ENCODE measurements around the gene BANP.
"Not testable (repeated sequence)": the region's sequence is repeated elsewhere in the genome, so short reads cannot be mapped to it uniquely, and the experiment has no call there.

Gene BANP

DNA sequence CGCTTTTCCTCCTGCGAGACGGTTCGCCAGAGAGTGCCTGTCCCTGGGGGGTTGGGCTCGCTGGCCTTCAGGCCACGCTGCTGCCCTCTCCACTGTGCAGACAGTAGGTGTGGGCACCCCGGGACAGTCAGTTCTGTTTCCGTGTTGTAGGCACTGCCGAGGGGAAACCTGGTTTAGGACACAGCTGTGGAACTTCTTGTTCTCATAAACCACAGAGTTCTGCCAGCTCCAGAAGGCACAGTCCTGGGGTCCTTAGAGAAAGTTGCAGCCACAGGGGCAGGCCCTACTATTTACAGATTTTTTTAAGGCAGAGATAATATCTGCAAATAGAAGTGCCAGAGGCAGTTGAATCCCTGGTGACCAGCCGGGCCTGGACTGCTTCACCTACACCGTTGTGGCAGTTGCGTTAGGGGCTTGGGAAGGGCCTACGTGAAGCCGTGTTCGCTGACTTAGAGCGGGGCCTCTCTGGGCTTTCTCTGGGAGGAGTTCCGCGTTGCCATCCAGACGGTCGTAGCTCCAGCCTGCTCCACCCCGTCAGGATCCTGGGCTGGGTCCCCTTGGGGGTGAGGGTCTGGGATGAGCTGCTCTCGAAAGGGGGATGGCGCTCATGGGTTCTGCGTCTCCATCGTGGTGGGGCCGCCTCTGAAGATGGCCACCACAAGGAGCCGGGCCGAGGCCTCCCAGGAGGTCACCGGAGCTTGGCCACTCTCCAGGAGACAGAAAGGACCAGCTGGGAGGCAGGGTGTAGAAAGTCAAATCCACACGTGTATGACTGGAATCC lies 126.3 kb downstream of the BANP start:
- peak overlapping the region; percentile 75 for H3K27ac ChIP-seq
- TF ChIP-seq, protein P1, sequence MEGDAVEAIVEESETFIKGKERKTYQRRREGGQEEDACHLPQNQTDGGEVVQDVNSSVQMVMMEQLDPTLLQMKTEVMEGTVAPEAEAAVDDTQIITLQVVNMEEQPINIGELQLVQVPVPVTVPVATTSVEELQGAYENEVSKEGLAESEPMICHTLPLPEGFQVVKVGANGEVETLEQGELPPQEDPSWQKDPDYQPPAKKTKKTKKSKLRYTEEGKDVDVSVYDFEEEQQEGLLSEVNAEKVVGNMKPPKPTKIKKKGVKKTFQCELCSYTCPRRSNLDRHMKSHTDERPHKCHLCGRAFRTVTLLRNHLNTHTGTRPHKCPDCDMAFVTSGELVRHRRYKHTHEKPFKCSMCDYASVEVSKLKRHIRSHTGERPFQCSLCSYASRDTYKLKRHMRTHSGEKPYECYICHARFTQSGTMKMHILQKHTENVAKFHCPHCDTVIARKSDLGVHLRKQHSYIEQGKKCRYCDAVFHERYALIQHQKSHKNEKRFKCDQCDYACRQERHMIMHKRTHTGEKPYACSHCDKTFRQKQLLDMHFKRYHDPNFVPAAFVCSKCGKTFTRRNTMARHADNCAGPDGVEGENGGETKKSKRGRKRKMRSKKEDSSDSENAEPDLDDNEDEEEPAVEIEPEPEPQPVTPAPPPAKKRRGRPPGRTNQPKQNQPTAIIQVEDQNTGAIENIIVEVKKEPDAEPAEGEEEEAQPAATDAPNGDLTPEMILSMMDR (conservative IDR thresholded peaks at IDR 0.05), result no peak

DNA sequence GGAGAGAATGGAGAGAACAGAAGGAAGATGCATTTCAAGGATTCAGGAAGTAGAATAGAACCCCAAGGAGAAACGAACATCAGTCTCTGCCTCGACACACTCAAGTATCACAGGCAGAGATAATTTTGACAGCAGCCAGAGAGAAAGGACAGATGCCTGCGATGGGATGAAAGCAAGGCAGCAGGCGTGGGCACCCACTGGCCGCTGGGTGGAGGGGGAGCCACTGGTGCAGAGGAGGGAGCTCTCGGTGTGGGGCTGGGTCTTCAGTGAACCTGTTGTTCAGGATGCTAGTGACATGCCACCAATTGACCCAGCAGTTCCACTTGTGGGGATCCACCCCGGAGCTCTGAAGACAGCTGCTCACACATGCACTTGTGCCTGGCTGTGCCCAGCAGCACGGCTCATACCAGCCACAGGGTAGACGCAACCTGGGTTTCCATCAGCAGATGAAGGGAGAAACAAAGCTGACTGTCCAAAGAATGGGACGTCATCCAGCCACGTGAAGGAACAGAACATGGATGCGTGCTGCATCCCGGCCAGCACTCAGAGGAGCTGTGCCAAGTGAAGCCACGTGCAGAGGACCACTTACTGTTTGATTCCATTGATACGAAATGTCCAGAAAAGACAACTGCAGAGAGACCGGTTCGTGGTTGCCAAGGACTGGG lies 127.0 kb downstream of the BANP start:
- H3K27ac ChIP-seq, result peak overlapping the region; percentile 75
- TF ChIP-seq, protein P1 (conservative IDR thresholded peaks at IDR 0.05), result no peak

DNA sequence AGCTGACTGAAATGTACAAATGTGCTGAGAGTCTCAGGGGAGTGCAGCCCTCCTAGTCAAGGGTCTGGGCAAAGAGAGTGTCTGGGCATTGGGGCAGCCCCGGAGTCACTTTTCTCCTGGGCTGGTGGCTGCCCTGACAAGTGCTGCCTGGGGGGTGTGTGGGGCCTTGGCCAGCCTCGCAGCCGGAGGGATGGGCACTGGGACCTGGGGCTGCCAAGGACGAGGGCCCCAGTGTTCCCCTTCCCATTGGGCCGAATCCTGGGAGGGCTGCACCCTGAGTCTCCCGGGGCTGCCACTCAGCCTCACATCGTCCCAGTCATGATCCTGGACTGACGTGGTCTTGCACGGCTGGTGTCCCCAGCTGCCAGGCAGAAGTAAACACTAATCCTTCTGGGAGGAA lies 132.3 kb downstream of the BANP start:
- TF ChIP-seq, protein P1 (conservative IDR thresholded peaks at IDR 0.05), result no peak
- H3K27ac ChIP-seq, result no peak overlapping the region

GRCh38 chr16:88084881-88085280 lies 133.6 kb downstream of the BANP start:
- H3K27ac ChIP-seq, result no peak overlapping the region
- TF ChIP-seq, protein P1 (conservative IDR thresholded peaks at IDR 0.05), result no peak

DNA sequence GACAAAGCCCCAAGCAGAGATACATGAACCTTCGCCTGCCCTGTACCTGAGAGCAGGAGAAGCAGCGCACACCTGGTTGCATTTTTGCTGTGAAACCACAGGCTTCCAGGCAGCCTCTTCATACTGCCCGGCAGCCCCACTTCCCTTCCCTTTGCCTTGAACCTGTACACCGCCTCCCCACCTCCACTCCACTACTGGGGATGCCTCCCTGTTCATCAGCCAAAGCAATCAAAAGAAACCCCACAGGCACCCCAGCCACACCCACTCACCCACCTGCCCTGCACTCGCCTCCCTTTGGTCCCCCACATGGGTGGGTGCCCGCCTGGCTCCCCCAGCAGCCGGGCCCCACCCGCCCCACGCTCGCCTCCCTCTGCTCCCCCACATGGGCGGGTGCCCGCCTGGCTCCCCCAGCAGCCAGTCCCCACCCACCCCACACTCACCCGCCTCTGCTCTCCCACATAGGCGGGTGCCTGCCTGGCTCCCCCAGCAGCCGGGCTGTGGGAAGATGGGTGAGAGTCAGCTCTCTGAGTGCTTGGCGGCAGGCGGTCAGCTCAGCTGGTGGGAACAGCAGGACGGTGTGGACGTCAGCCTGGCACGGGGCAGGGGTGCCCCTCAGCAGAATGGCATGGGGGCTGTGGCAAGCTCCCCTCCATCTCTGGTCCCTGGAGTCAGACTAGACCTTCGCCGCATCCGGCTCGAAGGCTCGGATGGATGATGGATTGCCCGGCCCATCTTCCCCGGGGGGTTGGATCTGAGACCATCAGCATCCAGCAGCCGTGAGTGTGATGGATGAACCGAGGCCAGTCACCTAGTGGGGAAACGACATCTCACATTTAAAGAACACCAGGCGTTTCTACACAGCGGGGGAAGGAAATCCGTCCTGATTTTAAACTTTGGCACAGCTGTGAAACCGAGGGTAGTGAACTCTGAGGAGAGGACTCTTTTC lies 135.6 kb downstream of the BANP start:
- no peak overlapping the region for H3K27ac ChIP-seq
- TF ChIP-seq, protein P1 (conservative IDR thresholded peaks at IDR 0.05), result no peak

DNA sequence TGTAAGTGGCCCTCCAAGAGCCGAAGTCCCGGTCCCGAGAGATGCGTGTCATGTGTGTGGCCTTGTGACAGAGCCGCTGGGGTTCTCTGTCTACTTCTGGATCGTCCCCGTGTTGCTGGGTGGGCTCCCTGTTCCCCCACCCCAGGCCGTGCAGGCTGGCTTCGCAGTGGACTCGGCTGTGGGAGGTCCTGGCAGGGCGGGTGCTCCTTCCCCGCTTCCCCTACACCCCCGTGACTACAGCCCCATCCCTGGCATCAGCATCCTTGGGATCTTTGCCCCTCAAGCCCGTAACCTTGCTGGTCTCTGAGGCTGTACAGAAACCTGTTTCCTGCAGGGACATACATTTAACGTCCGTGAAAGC lies 136.3 kb downstream of the BANP start:
- no peak overlapping the region for H3K27ac ChIP-seq
- TF ChIP-seq, protein P1 (conservative IDR thresholded peaks at IDR 0.05), result no peak

- TF ChIP-seq, protein P1 (conservative IDR thresholded peaks at IDR 0.05), result no peak
- no peak overlapping the region for H3K27ac ChIP-seq
These were observed 136.9 kb downstream of the BANP start for GRCh38 chr16:88088161-88088581.

- H3K27ac ChIP-seq, result not testable (repeated sequence)
These were observed 137.4 kb downstream of the BANP start for GRCh38 chr16:88088611-88089010.

DNA sequence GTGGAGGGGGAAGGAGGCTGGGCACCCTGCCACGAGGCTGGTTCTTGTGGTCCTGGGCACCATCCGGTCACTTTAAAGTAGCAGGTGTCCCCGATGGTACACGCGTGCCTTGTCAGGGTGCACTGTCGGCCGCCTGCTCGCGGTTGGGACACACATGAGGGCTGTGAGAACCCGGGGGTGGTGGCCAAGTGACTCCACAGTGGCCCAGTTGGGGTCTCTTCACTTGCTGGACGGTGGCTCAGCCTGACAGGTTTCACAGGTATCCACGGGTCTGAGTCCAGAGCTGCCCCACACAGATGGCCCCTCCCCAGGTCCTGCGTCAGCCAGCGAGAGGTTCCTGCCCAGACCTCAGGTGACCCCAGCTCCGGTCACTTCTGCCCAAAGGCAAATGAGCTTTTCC lies 137.8 kb downstream of the BANP start:
- H3K27ac ChIP-seq, result not testable (repeated sequence)

DNA sequence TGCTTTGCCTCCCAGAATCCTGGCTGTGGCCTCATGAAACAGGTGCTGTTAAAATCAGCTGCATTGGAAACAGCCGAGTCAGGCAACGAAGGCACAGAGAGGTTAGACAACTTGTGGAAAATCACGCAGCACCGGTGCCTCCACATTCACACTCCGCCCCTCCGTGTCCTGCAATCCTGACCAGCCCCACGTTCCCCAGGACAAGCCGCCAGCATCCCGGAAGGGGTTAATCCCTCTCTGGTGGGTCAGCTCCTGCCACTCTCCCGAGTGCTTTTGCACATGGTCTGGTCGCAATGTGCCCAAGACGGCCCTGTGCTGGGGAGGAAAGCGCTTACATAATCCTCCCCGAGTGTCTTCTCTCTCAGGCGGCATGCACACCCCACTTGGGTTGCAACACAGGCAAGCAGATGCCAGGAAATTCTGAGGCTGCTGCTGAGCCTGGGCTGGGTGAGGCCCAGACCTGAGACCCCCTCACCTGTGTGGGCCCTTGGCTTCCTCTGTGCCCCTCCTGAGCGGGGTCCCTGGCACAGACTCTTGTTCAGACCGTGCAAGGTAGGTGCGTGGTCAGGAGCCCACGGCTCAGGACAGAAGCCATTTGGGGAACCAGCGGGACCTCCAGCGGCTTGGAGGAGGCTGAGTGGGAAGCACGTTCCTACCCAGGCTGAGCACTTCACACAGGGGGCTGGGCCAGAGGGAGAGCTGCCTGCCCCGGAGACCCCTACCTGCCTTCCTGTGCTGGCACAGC lies 138.6 kb downstream of the BANP start:
- not testable (repeated sequence) for H3K27ac ChIP-seq

Data from VCaP (cell line).